Hippocampal formation (tissue), 2 donors: Measurements from ENCODE around the gene PRF1.
"Not testable (repeated sequence)": the region's sequence is repeated elsewhere in the genome, so short reads cannot be mapped to it uniquely, and the experiment has no call there.

Source experiments
- DNase-seq, 2 donors: peaks; one replicate each; lab custom pipeline; 2025; lab: John Stamatoyannopoulos, UW

Gene PRF1

GRCh38 chr10:70602665-70603448 lies at the start of gene PRF1:
Gene PRF1 (minus strand): TSS chr10:70602741. CDS start chr10:70600902, 1,839 bp downstream.
- no peak for DNase-seq

- no peak for DNase-seq
These were observed 49.1 kb upstream of the PRF1 start for GRCh38 chr10:70651661-70652060.

GRCh38 chr10:70650718-70651117 lies 48.2 kb upstream of the PRF1 start:
- no peak for DNase-seq

GRCh38 chr10:70650104-70650503 lies 47.6 kb upstream of the PRF1 start:
- no peak for DNase-seq

- DNase-seq, result no peak
These were observed 47.0 kb upstream of the PRF1 start for GRCh38 chr10:70649526-70649925.

- DNase-seq, result no peak
These were observed 45.9 kb upstream of the PRF1 start for GRCh38 chr10:70648427-70648826.

GRCh38 chr10:70647086-70647485 lies 44.5 kb upstream of the PRF1 start:
- DNase-seq, result no peak

- not testable (repeated sequence) for DNase-seq
These were observed 42.4 kb upstream of the PRF1 start for GRCh38 chr10:70644959-70645358.

GRCh38 chr10:70643272-70643671 lies 40.7 kb upstream of the PRF1 start:
- DNase-seq, result not testable (repeated sequence)

- DNase-seq, result not testable (repeated sequence)
These were observed 37.3 kb upstream of the PRF1 start for GRCh38 chr10:70639640-70640383.

GRCh38 chr10:70634515-70634914 lies 32.0 kb upstream of the PRF1 start:
- DNase-seq, result not testable (repeated sequence)

- DNase-seq, result no peak
These were observed 31.5 kb upstream of the PRF1 start for GRCh38 chr10:70634011-70634410.

- DNase-seq, result not testable (repeated sequence)
These were observed 29.2 kb upstream of the PRF1 start for GRCh38 chr10:70631735-70632134.

GRCh38 chr10:70629338-70629737 lies 26.8 kb upstream of the PRF1 start:
- DNase-seq, result no peak

GRCh38 chr10:70626056-70626455 lies 23.5 kb upstream of the PRF1 start:
- no peak for DNase-seq

GRCh38 chr10:70622981-70623844 lies 20.7 kb upstream of the PRF1 start:
- no peak for DNase-seq

- DNase-seq, result no peak
These were observed 20.0 kb upstream of the PRF1 start for GRCh38 chr10:70622541-70622940.

- DNase-seq, result no peak
These were observed 19.1 kb upstream of the PRF1 start for GRCh38 chr10:70621503-70622078.

- DNase-seq, result no peak
These were observed 17.4 kb upstream of the PRF1 start for GRCh38 chr10:70620020-70620289.

- DNase-seq, result no peak
These were observed 16.9 kb upstream of the PRF1 start for GRCh38 chr10:70619271-70620019.

- no peak for DNase-seq
These were observed 16.1 kb upstream of the PRF1 start for GRCh38 chr10:70618663-70619062.
